ENCODE data around the gene ADAMTS15.

The ADAMTS15 gene

DNA sequence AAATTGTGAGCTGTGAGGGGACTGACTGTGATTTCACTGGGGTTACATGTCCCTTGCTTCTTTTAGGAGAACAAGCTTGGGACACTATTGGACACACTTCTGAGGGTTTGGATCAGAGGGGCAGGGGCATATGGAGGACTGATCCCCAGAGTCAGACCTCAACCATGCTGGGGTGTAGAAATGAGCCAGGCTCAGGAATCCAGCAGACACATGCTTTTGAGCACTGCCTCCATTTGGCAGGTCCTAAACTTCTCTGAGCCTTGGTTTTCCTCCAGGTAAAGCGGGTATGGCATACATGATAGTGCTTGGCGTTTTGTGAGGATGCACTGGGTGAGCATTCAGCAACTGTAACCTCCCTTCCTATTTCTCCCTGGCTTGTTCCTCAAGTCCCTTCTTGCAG lies 74.7 kb downstream of the ADAMTS15 start:
- Histone ChIP-seq H3K9me3 (ENCODE audit: severe bottlenecking) (no peaks in the 10 kb centered on the region), H3K27ac (ENCODE audit: poor library complexity, severe bottlenecking) (no peak overlapping the region), H3K36me3 (ENCODE audit: low read depth) (no peaks in the 10 kb centered on the region), H3K27me3 (ENCODE audit: insufficient read depth, poor library complexity, severe bottlenecking) (no peaks in the 10 kb centered on the region), H3K4me3 (ENCODE audit: severe bottlenecking) (no peak overlapping the region), H3K4me1 (ENCODE audit: insufficient read depth, poor library complexity, severe bottlenecking) (peaks cover 3% of the 10 kb centered on the region)
- DNase-seq (ENCODE audit: low spot score) (no peak), ATAC-seq (ENCODE audit: low read depth) (no peak)
- TF ChIP-seq, protein P1, sequence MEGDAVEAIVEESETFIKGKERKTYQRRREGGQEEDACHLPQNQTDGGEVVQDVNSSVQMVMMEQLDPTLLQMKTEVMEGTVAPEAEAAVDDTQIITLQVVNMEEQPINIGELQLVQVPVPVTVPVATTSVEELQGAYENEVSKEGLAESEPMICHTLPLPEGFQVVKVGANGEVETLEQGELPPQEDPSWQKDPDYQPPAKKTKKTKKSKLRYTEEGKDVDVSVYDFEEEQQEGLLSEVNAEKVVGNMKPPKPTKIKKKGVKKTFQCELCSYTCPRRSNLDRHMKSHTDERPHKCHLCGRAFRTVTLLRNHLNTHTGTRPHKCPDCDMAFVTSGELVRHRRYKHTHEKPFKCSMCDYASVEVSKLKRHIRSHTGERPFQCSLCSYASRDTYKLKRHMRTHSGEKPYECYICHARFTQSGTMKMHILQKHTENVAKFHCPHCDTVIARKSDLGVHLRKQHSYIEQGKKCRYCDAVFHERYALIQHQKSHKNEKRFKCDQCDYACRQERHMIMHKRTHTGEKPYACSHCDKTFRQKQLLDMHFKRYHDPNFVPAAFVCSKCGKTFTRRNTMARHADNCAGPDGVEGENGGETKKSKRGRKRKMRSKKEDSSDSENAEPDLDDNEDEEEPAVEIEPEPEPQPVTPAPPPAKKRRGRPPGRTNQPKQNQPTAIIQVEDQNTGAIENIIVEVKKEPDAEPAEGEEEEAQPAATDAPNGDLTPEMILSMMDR (IDR thresholded peaks at IDR 0.05; ENCODE audit: poor library complexity, severe bottlenecking) = no peak

DNA sequence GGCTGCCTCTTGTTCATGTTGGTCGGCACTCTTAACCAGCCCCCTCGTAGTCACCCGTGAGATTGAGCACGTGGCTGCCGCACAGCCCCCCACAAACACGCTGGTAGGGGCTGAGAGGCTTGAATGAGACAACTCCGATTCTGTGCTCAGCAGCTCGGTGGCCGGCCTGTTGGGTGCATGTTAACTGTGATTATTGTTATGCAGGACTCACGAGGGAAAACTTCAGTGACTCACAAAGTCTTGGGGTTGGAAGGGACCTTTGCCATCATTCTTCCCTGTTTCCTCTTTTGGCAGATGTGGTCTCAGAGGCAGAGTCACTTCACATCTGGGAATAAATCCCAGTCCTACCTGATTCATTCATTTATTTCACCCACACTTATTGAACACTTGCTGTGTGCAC lies 75.2 kb downstream of the ADAMTS15 start:
- peaks cover 3% of the 10 kb centered on the region for H3K4me1 ChIP-seq (ENCODE audit: insufficient read depth, poor library complexity, severe bottlenecking)
- no peak overlapping the region for H3K4me3 ChIP-seq (ENCODE audit: severe bottlenecking)
- no peak overlapping the region for H3K27ac ChIP-seq (ENCODE audit: poor library complexity, severe bottlenecking)
- no peaks in the 10 kb centered on the region for H3K36me3 ChIP-seq (ENCODE audit: low read depth)
- TF ChIP-seq, protein P1 (IDR thresholded peaks at IDR 0.05; ENCODE audit: poor library complexity, severe bottlenecking) = no peak
- ATAC-seq (ENCODE audit: low read depth) (no peak), DNase-seq (ENCODE audit: low spot score) (no peak)
- no peaks in the 10 kb centered on the region for H3K9me3 ChIP-seq (ENCODE audit: severe bottlenecking)
- H3K27me3 ChIP-seq (ENCODE audit: insufficient read depth, poor library complexity, severe bottlenecking) = no peaks in the 10 kb centered on the region

DNA sequence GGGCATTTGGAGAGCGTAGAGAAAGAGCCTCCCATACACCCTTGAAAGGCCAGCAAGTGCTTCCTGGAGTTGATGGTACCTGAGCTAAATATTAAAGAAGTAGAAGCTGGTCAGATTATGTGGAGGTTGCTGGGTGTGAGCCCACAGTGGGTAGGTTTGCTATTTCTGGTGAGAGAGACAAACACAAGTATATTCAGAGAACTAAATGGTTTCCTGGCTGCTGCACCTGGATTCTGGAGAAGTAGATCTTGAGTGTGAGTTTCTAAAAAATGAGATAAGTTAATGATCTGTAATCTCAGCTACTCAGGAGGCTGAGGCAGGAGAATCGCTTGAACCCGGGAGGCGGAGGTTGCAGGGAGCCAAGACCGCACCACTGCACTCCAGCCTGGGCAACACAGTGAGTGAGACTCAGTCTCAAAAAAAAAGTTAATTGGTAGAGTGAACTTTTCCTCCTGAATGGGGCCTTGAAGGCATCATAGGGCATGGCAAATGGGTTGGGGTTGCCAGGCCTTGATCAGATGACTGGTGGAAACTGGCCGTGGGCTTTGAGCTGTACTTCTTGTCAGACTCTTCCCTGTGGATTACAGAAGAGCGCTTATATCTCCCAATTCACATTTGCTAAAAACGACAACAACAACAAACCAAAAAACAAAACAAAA lies 75.8 kb downstream of the ADAMTS15 start:
- no peaks in the 10 kb centered on the region for H3K9me3 ChIP-seq (ENCODE audit: severe bottlenecking)
- TF ChIP-seq, protein P1 (IDR thresholded peaks at IDR 0.05; ENCODE audit: poor library complexity, severe bottlenecking) = no peak
- ATAC-seq (ENCODE audit: low read depth) (no peak), DNase-seq (ENCODE audit: low spot score) (no peak)
- H3K4me1 ChIP-seq (ENCODE audit: insufficient read depth, poor library complexity, severe bottlenecking) = peaks cover 3% of the 10 kb centered on the region
- no peak overlapping the region for H3K27ac ChIP-seq (ENCODE audit: poor library complexity, severe bottlenecking)
- no peak overlapping the region for H3K4me3 ChIP-seq (ENCODE audit: severe bottlenecking)
- no peaks in the 10 kb centered on the region for H3K36me3 ChIP-seq (ENCODE audit: low read depth)
- H3K27me3 ChIP-seq (ENCODE audit: insufficient read depth, poor library complexity, severe bottlenecking) = no peaks in the 10 kb centered on the region

DNA sequence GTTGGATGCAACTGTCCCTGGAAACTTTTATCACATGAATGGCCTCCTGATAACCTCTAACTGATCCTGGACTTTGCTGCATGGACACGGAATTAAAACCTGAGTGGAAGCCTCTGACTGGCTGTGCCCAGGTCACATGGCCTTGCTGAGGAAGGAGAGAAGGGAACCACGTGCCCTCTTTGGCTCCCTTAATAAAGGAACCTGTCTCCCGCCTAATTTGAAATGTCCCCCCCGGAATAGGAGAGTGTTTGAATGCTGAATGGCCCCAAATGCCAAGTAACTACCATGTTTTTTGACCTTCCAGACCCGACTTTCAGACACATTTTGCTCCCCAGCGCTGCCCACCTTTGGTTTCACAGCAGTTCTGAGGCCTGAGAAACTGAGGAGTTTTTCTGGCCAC lies 76.9 kb downstream of the ADAMTS15 start:
- peaks cover 3% of the 10 kb centered on the region for H3K4me1 ChIP-seq (ENCODE audit: insufficient read depth, poor library complexity, severe bottlenecking)
- no peak overlapping the region for H3K27ac ChIP-seq (ENCODE audit: poor library complexity, severe bottlenecking)
- TF ChIP-seq, protein P1 (IDR thresholded peaks at IDR 0.05; ENCODE audit: poor library complexity, severe bottlenecking) = no peak
- ATAC-seq (ENCODE audit: low read depth) (no peak), DNase-seq (ENCODE audit: low spot score) (no peak)
- no peak overlapping the region for H3K4me3 ChIP-seq (ENCODE audit: severe bottlenecking)
- H3K36me3 ChIP-seq (ENCODE audit: low read depth) = no peaks in the 10 kb centered on the region
- no peaks in the 10 kb centered on the region for H3K9me3 ChIP-seq (ENCODE audit: severe bottlenecking)
- H3K27me3 ChIP-seq (ENCODE audit: insufficient read depth, poor library complexity, severe bottlenecking) = no peaks in the 10 kb centered on the region

Data from RWPE2 (cell line).